GM23338 (cell line): ENCODE results near the gene CIITA. TPM values are rescaled to one million over a fixed set of nuclear protein-coding genes. Genes with fewer than 3 reads are reported as not detected.

Experiments used
- ATAC-seq: fragments of 200-7000 bp; cut with Tn5 transposase; 3 replicates; pipeline ENCODE4 v1.9.1; 2020
- DNase-seq: peaks from one replicate; pipeline ENCODE4 v3.0.0-alpha.2; 2015; ENCODE audit warnings: low spot score
- H2AFZ ChIP-seq: fragments of 200-600 bp; sonication (generic); 2 replicates; pipeline ENCODE4 v1.8.0; 2016; ENCODE audit warnings: antibody characterized with exemption, mild to moderate bottlenecking, moderate library complexity
- H3F3A ChIP-seq: fragments of 200-600 bp; sonication (generic); replicated peaks from 2 replicates; pipeline ENCODE4 v1.8.0; 2017; ENCODE audit warnings: antibody characterized with exemption, mixed run types, low read depth
- H3K27ac ChIP-seq: fragments of 200-600 bp; sonication (generic); 2 replicates; pipeline ENCODE4 v1.6.1; 2016; ENCODE audit warnings: low read depth
- H3K27me3 ChIP-seq: fragments of 200-600 bp; sonication (generic); 2 replicates; pipeline ENCODE4 v1.8.0; 2016; ENCODE audit warnings: mild to moderate bottlenecking, mixed run types, moderate library complexity; ENCODE audit not compliant: insufficient read depth
- H3K36me3 ChIP-seq: fragments of 200-600 bp; sonication (generic); 2 replicates; pipeline ENCODE4 v1.8.0; 2016; ENCODE audit warnings: mild to moderate bottlenecking; ENCODE audit not compliant: insufficient read depth
- H3K4me1 ChIP-seq: fragments of 200-600 bp; sonication (generic); 2 replicates; pipeline ENCODE4 v1.8.0; 2016; ENCODE audit warnings: mild to moderate bottlenecking, moderate library complexity; ENCODE audit not compliant: insufficient read depth
- H3K4me2 ChIP-seq: fragments of 200-600 bp; sonication (generic); 2 replicates; pipeline ENCODE4 v1.7.1; 2017; ENCODE audit warnings: mixed run types
- H3K4me3 ChIP-seq: fragments of 200-600 bp; sonication (generic); 2 replicates; pipeline ENCODE4 v1.6.1; 2016; ENCODE audit warnings: mixed run types
- H3K79me2 ChIP-seq: fragments of 200-600 bp; sonication (generic); replicated peaks from 2 replicates; pipeline ENCODE4 v1.8.0; 2017; ENCODE audit warnings: mild to moderate bottlenecking; ENCODE audit not compliant: insufficient read depth
- H3K9me2 ChIP-seq: fragments of 200-600 bp; sonication (generic); 2 replicates; pipeline ENCODE4 v1.8.0; 2017; ENCODE audit not compliant: insufficient read depth
- H4K20me1 ChIP-seq: fragments of 200-600 bp; sonication (generic); replicated peaks from 2 replicates; pipeline ENCODE4 v1.8.0; 2017; ENCODE audit warnings: mild to moderate bottlenecking; ENCODE audit not compliant: insufficient read depth
- H3K27ac Mint-ChIP-seq: 2 replicates; pipeline ENCODE4 v1.8.0; 2020; ENCODE audit warnings: inconsistent platforms, mild to moderate bottlenecking, moderate library complexity, mixed read lengths
- H3K27me3 Mint-ChIP-seq: 3 replicates; pipeline ENCODE4 v1.8.0; 2022; ENCODE audit warnings: low read depth, mild to moderate bottlenecking, moderate library complexity, mixed read lengths, inconsistent platforms; ENCODE audit not compliant: insufficient read depth, poor library complexity
- H3K36me3 Mint-ChIP-seq: 3 replicates; pipeline ENCODE4 v1.8.0; 2021; ENCODE audit warnings: low read depth, mild to moderate bottlenecking, inconsistent platforms, moderate library complexity, mixed read lengths
- H3K4me1 Mint-ChIP-seq: 3 replicates; pipeline ENCODE4 v1.8.0; 2020; ENCODE audit warnings: mild to moderate bottlenecking, inconsistent platforms, mixed read lengths
- H3K4me3 Mint-ChIP-seq: 3 replicates; pipeline ENCODE4 v1.8.0; 2021; ENCODE audit warnings: moderate library complexity, mild to moderate bottlenecking, inconsistent platforms, mixed read lengths
- H3K9me3 Mint-ChIP-seq: 3 replicates; pipeline ENCODE4 v1.8.0; 2020; ENCODE audit warnings: moderate library complexity, mild to moderate bottlenecking, inconsistent platforms, mixed read lengths
- CREB1 ChIP-seq: fragments of 250-450 bp; sonication (Bioruptor Pico); IDR thresholded peaks from 2 replicates; pipeline ENCODE4 v1.5.0; 2020; ENCODE audit warnings: low read depth, mild to moderate bottlenecking, moderate library complexity
- ETS1 ChIP-seq: IDR thresholded peaks from 2 replicates; pipeline ENCODE4 v1.6.1; 2016; ENCODE audit warnings: antibody characterized with exemption
- EZH2 ChIP-seq: fragments of 200-600 bp; sonication (generic); IDR thresholded peaks from one replicate; pipeline ENCODE4 v1.8.0; 2017; ENCODE audit warnings: antibody characterized with exemption, mild to moderate bottlenecking, low read depth; ENCODE audit not compliant: unreplicated experiment
- EZH2phosphoT487 ChIP-seq: fragments of 200-600 bp; sonication (generic); IDR thresholded peaks from one replicate; pipeline ENCODE4 v1.8.1; 2018; ENCODE audit warnings: antibody characterized with exemption; ENCODE audit not compliant: unreplicated experiment
- JUNB ChIP-seq: IDR thresholded peaks from one replicate; pipeline ENCODE4 v1.6.1; 2016; ENCODE audit warnings: antibody characterized with exemption; ENCODE audit not compliant: unreplicated experiment
- NANOG ChIP-seq: IDR thresholded peaks from 2 replicates; pipeline ENCODE4 v1.6.1; 2016; ENCODE audit warnings: antibody characterized with exemption, borderline replicate concordance
- POLR2AphosphoS5 ChIP-seq: IDR thresholded peaks from 2 replicates; pipeline ENCODE4 v1.6.1; 2016; ENCODE audit warnings: antibody characterized with exemption, low read depth
- STAT1 ChIP-seq: IDR thresholded peaks from one replicate; pipeline ENCODE4 v1.6.1; 2016; ENCODE audit warnings: antibody characterized with exemption; ENCODE audit not compliant: unreplicated experiment
- ZNF114 ChIP-seq: fragments of 250-450 bp; sonication (Bioruptor Pico); IDR thresholded peaks from 2 replicates; pipeline ENCODE4 v1.5.0; 2020; ENCODE audit warnings: mild to moderate bottlenecking, moderate library complexity
- ZNF331 ChIP-seq: fragments of 250-450 bp; sonication (Bioruptor Pico); IDR thresholded peaks from 2 replicates; pipeline ENCODE4 v1.5.0; 2020; ENCODE audit warnings: low read depth, mild to moderate bottlenecking, moderate library complexity
- polyA plus RNA-seq: library from polyadenylated mRNA; unstranded; fragments of >200 nt; fragmentation: Nextera tagmentation; extraction: Ambion mirVana; gene quantifications from 2 replicates; pipeline ENCODE4 v1.2.1, GENCODE V29; 2016
- total RNA-seq: library from RNA; depleted of rRNA; stranded (reverse); fragments of >200 nt; shearing (Covaris generic); gene quantifications from 2 replicates; pipeline ENCODE4 v1.2.3, GENCODE V29; 2014
- TF ChIP-seq, protein P1 (sequence below): IDR thresholded peaks from one replicate; pipeline ENCODE4 v1.6.1; 2018; ENCODE audit warnings: antibody characterized with exemption; ENCODE audit not compliant: unreplicated experiment
- TF ChIP-seq, protein P2 (sequence below), 2 experiments: fragments of 200-600 bp in 1 of 2; sonication (generic) in 1 of 2; conservative IDR thresholded peaks; 2 replicates each; pipeline versions ENCODE4 v1.5.1 to v1.6.1; 2016 to 2017; ENCODE audit warnings: antibody characterized with exemption in 2 of 2, low read depth in 2 of 2, mild to moderate bottlenecking in 2 of 2, moderate library complexity in 1 of 2
- TF ChIP-seq, protein P3 (sequence below): fragments of 250-450 bp; sonication (Bioruptor Pico); IDR thresholded peaks from 2 replicates; pipeline ENCODE4 v1.5.0; 2020; ENCODE audit warnings: mild to moderate bottlenecking, moderate library complexity

CIITA gene
- total and polyA plus RNA-seq, 2 experiments from 2014 or later: 0.10 to 0.57 TPM

- Mint-ChIP-seq H3K9me3 (no peaks in the 10 kb centered on the region), H3K4me1 (peaks cover 24% of the 10 kb centered on the region), H3K36me3 (no peaks in the 10 kb centered on the region; the same call in 2 of the 3 replicates), H3K4me3 (no peak overlapping the region), H3K27me3 (peaks cover 5% of the 10 kb centered on the region), H3K27ac (no peak overlapping the region)
- H3F3A ChIP-seq: no peaks in the 10 kb centered on the region
- peaks cover 55% of the 10 kb centered on the region for H4K20me1 ChIP-seq
- no peak overlapping the region for H3K4me3 ChIP-seq
- ATAC-seq (no peak), DNase-seq (no peak)
- no peaks in the 10 kb centered on the region; the same call in 1 of the 2 replicates for H3K36me3 ChIP-seq
- H3K4me2 ChIP-seq: no peak overlapping the region
- H2AFZ ChIP-seq: no peak overlapping the region
- H3K79me2 ChIP-seq: peaks cover 47% of the 10 kb centered on the region
- H3K27me3 ChIP-seq: 0 out of 2 replicates have a peak, but pooled peaks cover 5% of the 10 kb centered on the region
- H3K9me2 ChIP-seq: no peaks in the 10 kb centered on the region
- peaks cover 16% of the 10 kb centered on the region; the same call in 1 of the 2 replicates for H3K4me1 ChIP-seq
- H3K27ac ChIP-seq: no peak overlapping the region
- no peak for TF ChIP-seq ETS1
- TF ChIP-seq POLR2AphosphoS5: no peak
- TF ChIP-seq STAT1: no peak
- TF ChIP-seq ZNF114 (CRISPR knock-in tag): no peak
- no peak for TF ChIP-seq CREB1
- no peak for TF ChIP-seq JUNB
- TF ChIP-seq EZH2: no peak
- TF ChIP-seq, protein P1, sequence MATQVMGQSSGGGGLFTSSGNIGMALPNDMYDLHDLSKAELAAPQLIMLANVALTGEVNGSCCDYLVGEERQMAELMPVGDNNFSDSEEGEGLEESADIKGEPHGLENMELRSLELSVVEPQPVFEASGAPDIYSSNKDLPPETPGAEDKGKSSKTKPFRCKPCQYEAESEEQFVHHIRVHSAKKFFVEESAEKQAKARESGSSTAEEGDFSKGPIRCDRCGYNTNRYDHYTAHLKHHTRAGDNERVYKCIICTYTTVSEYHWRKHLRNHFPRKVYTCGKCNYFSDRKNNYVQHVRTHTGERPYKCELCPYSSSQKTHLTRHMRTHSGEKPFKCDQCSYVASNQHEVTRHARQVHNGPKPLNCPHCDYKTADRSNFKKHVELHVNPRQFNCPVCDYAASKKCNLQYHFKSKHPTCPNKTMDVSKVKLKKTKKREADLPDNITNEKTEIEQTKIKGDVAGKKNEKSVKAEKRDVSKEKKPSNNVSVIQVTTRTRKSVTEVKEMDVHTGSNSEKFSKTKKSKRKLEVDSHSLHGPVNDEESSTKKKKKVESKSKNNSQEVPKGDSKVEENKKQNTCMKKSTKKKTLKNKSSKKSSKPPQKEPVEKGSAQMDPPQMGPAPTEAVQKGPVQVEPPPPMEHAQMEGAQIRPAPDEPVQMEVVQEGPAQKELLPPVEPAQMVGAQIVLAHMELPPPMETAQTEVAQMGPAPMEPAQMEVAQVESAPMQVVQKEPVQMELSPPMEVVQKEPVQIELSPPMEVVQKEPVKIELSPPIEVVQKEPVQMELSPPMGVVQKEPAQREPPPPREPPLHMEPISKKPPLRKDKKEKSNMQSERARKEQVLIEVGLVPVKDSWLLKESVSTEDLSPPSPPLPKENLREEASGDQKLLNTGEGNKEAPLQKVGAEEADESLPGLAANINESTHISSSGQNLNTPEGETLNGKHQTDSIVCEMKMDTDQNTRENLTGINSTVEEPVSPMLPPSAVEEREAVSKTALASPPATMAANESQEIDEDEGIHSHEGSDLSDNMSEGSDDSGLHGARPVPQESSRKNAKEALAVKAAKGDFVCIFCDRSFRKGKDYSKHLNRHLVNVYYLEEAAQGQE: no peak
- TF ChIP-seq, protein P2, sequence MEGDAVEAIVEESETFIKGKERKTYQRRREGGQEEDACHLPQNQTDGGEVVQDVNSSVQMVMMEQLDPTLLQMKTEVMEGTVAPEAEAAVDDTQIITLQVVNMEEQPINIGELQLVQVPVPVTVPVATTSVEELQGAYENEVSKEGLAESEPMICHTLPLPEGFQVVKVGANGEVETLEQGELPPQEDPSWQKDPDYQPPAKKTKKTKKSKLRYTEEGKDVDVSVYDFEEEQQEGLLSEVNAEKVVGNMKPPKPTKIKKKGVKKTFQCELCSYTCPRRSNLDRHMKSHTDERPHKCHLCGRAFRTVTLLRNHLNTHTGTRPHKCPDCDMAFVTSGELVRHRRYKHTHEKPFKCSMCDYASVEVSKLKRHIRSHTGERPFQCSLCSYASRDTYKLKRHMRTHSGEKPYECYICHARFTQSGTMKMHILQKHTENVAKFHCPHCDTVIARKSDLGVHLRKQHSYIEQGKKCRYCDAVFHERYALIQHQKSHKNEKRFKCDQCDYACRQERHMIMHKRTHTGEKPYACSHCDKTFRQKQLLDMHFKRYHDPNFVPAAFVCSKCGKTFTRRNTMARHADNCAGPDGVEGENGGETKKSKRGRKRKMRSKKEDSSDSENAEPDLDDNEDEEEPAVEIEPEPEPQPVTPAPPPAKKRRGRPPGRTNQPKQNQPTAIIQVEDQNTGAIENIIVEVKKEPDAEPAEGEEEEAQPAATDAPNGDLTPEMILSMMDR (conservative IDR thresholded peaks at IDR 0.05; ENCODE audit: low read depth in 2 of 2): no peak
- no peak for TF ChIP-seq ZNF331 (CRISPR knock-in tag)
- TF ChIP-seq, protein P3, sequence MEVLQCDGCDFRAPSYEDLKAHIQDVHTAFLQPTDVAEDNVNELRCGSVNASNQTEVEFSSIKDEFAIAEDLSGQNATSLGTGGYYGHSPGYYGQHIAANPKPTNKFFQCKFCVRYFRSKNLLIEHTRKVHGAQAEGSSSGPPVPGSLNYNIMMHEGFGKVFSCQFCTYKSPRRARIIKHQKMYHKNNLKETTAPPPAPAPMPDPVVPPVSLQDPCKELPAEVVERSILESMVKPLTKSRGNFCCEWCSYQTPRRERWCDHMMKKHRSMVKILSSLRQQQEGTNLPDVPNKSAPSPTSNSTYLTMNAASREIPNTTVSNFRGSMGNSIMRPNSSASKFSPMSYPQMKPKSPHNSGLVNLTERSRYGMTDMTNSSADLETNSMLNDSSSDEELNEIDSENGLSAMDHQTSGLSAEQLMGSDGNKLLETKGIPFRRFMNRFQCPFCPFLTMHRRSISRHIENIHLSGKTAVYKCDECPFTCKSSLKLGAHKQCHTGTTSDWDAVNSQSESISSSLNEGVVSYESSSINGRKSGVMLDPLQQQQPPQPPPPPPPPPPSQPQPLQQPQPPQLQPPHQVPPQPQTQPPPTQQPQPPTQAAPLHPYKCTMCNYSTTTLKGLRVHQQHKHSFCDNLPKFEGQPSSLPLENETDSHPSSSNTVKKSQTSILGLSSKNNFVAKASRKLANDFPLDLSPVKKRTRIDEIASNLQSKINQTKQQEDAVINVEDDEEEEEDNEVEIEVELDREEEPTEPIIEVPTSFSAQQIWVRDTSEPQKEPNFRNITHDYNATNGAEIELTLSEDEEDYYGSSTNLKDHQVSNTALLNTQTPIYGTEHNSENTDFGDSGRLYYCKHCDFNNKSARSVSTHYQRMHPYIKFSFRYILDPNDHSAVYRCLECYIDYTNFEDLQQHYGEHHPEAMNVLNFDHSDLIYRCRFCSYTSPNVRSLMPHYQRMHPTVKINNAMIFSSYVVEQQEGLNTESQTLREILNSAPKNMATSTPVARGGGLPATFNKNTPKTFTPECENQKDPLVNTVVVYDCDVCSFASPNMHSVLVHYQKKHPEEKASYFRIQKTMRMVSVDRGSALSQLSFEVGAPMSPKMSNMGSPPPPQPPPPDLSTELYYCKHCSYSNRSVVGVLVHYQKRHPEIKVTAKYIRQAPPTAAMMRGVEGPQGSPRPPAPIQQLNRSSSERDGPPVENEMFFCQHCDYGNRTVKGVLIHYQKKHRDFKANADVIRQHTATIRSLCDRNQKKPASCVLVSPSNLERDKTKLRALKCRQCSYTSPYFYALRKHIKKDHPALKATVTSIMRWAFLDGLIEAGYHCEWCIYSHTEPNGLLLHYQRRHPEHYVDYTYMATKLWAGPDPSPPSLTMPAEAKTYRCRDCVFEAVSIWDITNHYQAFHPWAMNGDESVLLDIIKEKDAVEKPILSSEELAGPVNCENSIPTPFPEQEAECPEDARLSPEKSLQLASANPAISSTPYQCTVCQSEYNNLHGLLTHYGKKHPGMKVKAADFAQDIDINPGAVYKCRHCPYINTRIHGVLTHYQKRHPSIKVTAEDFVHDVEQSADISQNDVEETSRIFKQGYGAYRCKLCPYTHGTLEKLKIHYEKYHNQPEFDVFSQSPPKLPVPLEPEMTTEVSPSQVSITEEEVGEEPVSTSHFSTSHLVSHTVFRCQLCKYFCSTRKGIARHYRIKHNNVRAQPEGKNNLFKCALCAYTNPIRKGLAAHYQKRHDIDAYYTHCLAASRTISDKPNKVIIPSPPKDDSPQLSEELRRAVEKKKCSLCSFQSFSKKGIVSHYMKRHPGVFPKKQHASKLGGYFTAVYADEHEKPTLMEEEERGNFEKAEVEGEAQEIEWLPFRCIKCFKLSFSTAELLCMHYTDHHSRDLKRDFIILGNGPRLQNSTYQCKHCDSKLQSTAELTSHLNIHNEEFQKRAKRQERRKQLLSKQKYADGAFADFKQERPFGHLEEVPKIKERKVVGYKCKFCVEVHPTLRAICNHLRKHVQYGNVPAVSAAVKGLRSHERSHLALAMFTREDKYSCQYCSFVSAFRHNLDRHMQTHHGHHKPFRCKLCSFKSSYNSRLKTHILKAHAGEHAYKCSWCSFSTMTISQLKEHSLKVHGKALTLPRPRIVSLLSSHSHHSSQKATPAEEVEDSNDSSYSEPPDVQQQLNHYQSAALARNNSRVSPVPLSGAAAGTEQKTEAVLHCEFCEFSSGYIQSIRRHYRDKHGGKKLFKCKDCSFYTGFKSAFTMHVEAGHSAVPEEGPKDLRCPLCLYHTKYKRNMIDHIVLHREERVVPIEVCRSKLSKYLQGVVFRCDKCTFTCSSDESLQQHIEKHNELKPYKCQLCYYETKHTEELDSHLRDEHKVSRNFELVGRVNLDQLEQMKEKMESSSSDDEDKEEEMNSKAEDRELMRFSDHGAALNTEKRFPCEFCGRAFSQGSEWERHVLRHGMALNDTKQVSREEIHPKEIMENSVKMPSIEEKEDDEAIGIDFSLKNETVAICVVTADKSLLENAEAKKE (CRISPR knock-in tag): no peak
- TF ChIP-seq EZH2phosphoT487: no peak
- TF ChIP-seq NANOG: no peak
These were observed 61.3 kb downstream of the CIITA start for GRCh38 chr16:10938321-10938720.
